Measurements from ENCODE around the gene SBF2. TPM values are rescaled to one million over a fixed set of nuclear protein-coding genes. Genes with fewer than 3 reads are reported as not detected.

Gene SBF2
- total and polyA plus RNA-seq, 2 of the 13 experiments (the other 11 are each of a cell fraction or from before 2014, with no cell fraction given): 24.0 to 45.8 TPM

DNA sequence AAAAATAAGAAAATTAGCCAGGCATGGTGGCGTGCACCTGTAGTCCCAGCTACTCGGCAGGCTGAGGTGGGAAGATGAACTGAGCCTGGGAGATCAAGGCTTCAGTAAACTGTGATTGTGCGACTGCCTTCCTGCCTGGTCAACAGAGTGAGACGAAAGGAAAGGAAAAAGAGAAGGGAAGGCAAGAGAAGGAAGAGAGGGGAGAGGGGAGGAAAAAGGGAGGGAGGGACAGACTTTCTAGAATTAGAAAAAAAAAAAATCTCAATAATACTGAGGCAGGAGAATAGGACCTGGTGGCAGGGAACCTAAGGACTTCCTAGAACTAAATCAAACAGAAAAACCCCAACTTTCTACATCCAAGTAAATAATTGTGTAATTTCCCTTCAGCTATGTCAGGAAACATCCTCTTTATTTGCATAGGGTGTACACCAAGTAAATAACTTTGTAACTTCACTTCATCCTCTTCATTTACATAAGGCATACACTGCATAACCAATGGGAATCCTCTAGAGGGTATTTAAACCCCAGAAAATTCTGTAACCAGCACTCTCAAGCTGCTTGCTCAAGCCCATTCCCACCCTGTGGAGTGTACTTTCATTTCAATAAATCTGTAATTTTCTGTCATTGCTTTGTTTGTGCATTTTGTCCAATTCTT is 8.7 kb downstream of the SBF2 start (continued):
- TF ChIP-seq FOXP1 (IDR thresholded peaks at IDR 0.05) (peak; percentile 96), FOXP1 (CRISPR knock-in tag; IDR thresholded peaks at IDR 0.05) (peak; percentile 97), ZNF24 (IDR thresholded peaks at IDR 0.05) (peak; percentile 93), DMTF1 (CRISPR knock-in tag; IDR thresholded peaks at IDR 0.05) (no peak), FOXK1 (CRISPR knock-in tag; IDR thresholded peaks at IDR 0.05; ENCODE audit: borderline replicate concordance, low read depth) (peak; percentile 42; the same call in 1 of the 2 replicates), EHMT2 (IDR thresholded peaks at IDR 0.05; ENCODE audit: borderline replicate concordance, low read depth, low read length) (no peak), ESRRA (CRISPR knock-in tag; IDR thresholded peaks at IDR 0.05; ENCODE audit: low read depth) (no peak), KAT8 (CRISPR knock-in tag; IDR thresholded peaks at IDR 0.05) (no peak), TEAD3 (CRISPR knock-in tag; optimal IDR thresholded peaks at IDR 0.05; ENCODE audit: borderline replicate concordance) (no peak), PAWR (CRISPR knock-in tag; IDR thresholded peaks at IDR 0.05; ENCODE audit: borderline replicate concordance) (no peak), ZNF782 (CRISPR knock-in tag; IDR thresholded peaks at IDR 0.05; ENCODE audit: borderline replicate concordance) (no peak), ZBTB49 (CRISPR knock-in tag; IDR thresholded peaks at IDR 0.05; ENCODE audit: borderline replicate concordance) (no peak), ARID2 (CRISPR knock-in tag; IDR thresholded peaks at IDR 0.05; ENCODE audit: borderline replicate concordance) (no peak), USF2 (IDR thresholded peaks at IDR 0.05; ENCODE audit: low read depth, low read length) (no peak), USF2 (CRISPR knock-in tag; IDR thresholded peaks at IDR 0.05; ENCODE audit: borderline replicate concordance) (no peak), JUND (CRISPR knock-in tag; IDR thresholded peaks at IDR 0.05) (no peak), ZNF558 (CRISPR knock-in tag; IDR thresholded peaks at IDR 0.05; ENCODE audit: borderline replicate concordance) (no peak)
- TF ChIP-seq, protein P1, sequence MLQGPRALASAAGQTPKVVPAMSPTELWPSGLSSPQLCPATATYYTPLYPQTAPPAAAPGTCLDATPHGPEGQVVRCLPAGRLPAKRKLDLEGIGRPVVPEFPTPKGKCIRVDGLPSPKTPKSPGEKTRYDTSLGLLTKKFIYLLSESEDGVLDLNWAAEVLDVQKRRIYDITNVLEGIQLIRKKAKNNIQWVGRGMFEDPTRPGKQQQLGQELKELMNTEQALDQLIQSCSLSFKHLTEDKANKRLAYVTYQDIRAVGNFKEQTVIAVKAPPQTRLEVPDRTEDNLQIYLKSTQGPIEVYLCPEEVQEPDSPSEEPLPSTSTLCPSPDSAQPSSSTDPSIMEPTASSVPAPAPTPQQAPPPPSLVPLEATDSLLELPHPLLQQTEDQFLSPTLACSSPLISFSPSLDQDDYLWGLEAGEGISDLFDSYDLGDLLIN (CRISPR knock-in tag; IDR thresholded peaks at IDR 0.05; ENCODE audit: borderline replicate concordance): no peak
- TF ChIP-seq, protein P2, sequence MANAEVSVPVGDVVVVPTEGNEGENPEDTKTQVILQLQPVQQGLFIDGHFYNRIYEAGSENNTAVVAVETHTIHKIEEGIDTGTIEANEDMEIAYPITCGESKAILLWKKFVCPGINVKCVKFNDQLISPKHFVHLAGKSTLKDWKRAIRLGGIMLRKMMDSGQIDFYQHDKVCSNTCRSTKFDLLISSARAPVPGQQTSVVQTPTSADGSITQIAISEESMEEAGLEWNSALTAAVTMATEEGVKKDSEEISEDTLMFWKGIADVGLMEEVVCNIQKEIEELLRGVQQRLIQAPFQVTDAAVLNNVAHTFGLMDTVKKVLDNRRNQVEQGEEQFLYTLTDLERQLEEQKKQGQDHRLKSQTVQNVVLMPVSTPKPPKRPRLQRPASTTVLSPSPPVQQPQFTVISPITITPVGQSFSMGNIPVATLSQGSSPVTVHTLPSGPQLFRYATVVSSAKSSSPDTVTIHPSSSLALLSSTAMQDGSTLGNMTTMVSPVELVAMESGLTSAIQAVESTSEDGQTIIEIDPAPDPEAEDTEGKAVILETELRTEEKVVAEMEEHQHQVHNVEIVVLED (CRISPR knock-in tag; IDR thresholded peaks at IDR 0.05; ENCODE audit: borderline replicate concordance): no peak
